Stimulated activated CD8-positive, alpha-beta memory T cell treated with anti-CD3 and anti-CD28 coated beads, Interleukin-12 subunit alpha, Interleukin-12 subunit beta, amount 100 ng/mL, for 24 hours (primary cell): ENCODE data around the gene MBD4.
"Not testable (repeated sequence)": the region's sequence is repeated elsewhere in the genome, so short reads cannot be mapped to it uniquely, and the experiment has no call there.

ENCODE experiments used
- DNase-seq: peaks from one replicate; pipeline ENCODE4 v3.0.0-alpha.2; 2020; ENCODE audit errors: extremely low read depth

MBD4 gene

GRCh38 chr3:129410971-129411370, 28.8 kb downstream of the MBD4 start:
- DNase-seq, result no peak

- DNase-seq, result no peak
These were observed 30.2 kb downstream of the MBD4 start for GRCh38 chr3:129409541-129409940.

- no peak for DNase-seq
These were observed 35.1 kb downstream of the MBD4 start for GRCh38 chr3:129404610-129405009.

GRCh38 chr3:129404130-129404529, 35.6 kb downstream of the MBD4 start:
- DNase-seq, result no peak

GRCh38 chr3:129403450-129403849, 36.3 kb downstream of the MBD4 start:
- DNase-seq, result no peak

GRCh38 chr3:129402616-129403015, 37.1 kb downstream of the MBD4 start:
- no peak for DNase-seq

- no peak for DNase-seq
These were observed 37.5 kb downstream of the MBD4 start for GRCh38 chr3:129402210-129402609.

- no peak for DNase-seq
These were observed 39.8 kb downstream of the MBD4 start for GRCh38 chr3:129399895-129400357.

GRCh38 chr3:129399145-129399894, 40.4 kb downstream of the MBD4 start:
- DNase-seq, result peak; percentile 33

GRCh38 chr3:129398803-129399144, 41.0 kb downstream of the MBD4 start:
- DNase-seq, result no peak

- DNase-seq, result not testable (repeated sequence)
These were observed 45.8 kb downstream of the MBD4 start for GRCh38 chr3:129393760-129394564.

GRCh38 chr3:129393271-129393670, 46.5 kb downstream of the MBD4 start:
- no peak for DNase-seq

GRCh38 chr3:129392106-129392887, 47.5 kb downstream of the MBD4 start:
- DNase-seq, result not testable (repeated sequence)

GRCh38 chr3:129391583-129391982, 48.2 kb downstream of the MBD4 start:
- DNase-seq, result not testable (repeated sequence)

- no peak for DNase-seq
These were observed 50.2 kb downstream of the MBD4 start for GRCh38 chr3:129389572-129389937.

- DNase-seq, result not testable (repeated sequence)
These were observed 50.8 kb downstream of the MBD4 start for GRCh38 chr3:129388791-129389571.

GRCh38 chr3:129387487-129387886, 52.3 kb downstream of the MBD4 start:
- no peak for DNase-seq

GRCh38 chr3:129386984-129387383, 52.8 kb downstream of the MBD4 start:
- DNase-seq, result no peak

- DNase-seq, result not testable (repeated sequence)
These were observed 54.2 kb downstream of the MBD4 start for GRCh38 chr3:129385507-129385906.

GRCh38 chr3:129384594-129385323, 55.0 kb downstream of the MBD4 start:
- no peak for DNase-seq

- not testable (repeated sequence) for DNase-seq
These were observed 55.6 kb downstream of the MBD4 start for GRCh38 chr3:129384103-129384502.
